Measurements from ENCODE around the gene LTBP3.
A peak's percentile ranks its signal among the peaks of the same experiment; 100 is the strongest.
"Not testable (repeated sequence)": the region's sequence is repeated elsewhere in the genome, so short reads cannot be mapped to it uniquely, and the experiment has no call there.

Gene LTBP3

GRCh38 chr11:65571940-65572339 is 13.8 kb upstream of the LTBP3 start:
- DNase-seq (ENCODE audit: low spot score), result peak; percentile 73

GRCh38 chr11:65571420-65571819 is 13.3 kb upstream of the LTBP3 start:
- no peak for DNase-seq (ENCODE audit: low spot score)

GRCh38 chr11:65569973-65570918 is 12.1 kb upstream of the LTBP3 start, which contains the start of gene ZNRD2:
ZNRD2 (plus strand) TSS chr11:65570477; CDS start chr11:65570492, 15 bp downstream.
- peak; percentile 99 for DNase-seq (ENCODE audit: low spot score)

GRCh38 chr11:65569164-65569972 is 11.2 kb upstream of the LTBP3 start:
- DNase-seq (ENCODE audit: low spot score), result no peak

- DNase-seq (ENCODE audit: low spot score), result no peak
Measured at GRCh38 chr11:65565624-65566453, 7.7 kb upstream of the LTBP3 start.

- not testable (repeated sequence) for DNase-seq (ENCODE audit: low spot score)
Measured at GRCh38 chr11:65564879-65565559, 6.9 kb upstream of the LTBP3 start.

- DNase-seq (ENCODE audit: low spot score), result no peak
Measured at GRCh38 chr11:65563601-65564000, 5.4 kb upstream of the LTBP3 start.

GRCh38 chr11:65562788-65563187 is 4.6 kb upstream of the LTBP3 start:
- DNase-seq (ENCODE audit: low spot score), result no peak

- DNase-seq (ENCODE audit: low spot score), result no peak
Measured at GRCh38 chr11:65562020-65562419, 3.9 kb upstream of the LTBP3 start.

GRCh38 chr11:65560555-65561418 is 2.6 kb upstream of the LTBP3 start:
- DNase-seq (ENCODE audit: low spot score), result peak; percentile 82

GRCh38 chr11:65559951-65560537 is 1.9 kb upstream of the LTBP3 start:
- peak; percentile 99 for DNase-seq (ENCODE audit: low spot score)

- no peak for DNase-seq (ENCODE audit: low spot score)
Measured at GRCh38 chr11:65559535-65559934, 1.4 kb upstream of the LTBP3 start.

GRCh38 chr11:65558930-65559509 is 861 bp upstream of the LTBP3 start:
- no peak for DNase-seq (ENCODE audit: low spot score)

- no peak for DNase-seq (ENCODE audit: low spot score)
Measured at GRCh38 chr11:65557280-65558001, 718 bp downstream of the LTBP3 start.

GRCh38 chr11:65556470-65557279 is 1.5 kb downstream of the LTBP3 start:
- peak; percentile 65 for DNase-seq (ENCODE audit: low spot score)

- peak; percentile 95 for DNase-seq (ENCODE audit: low spot score)
Measured at GRCh38 chr11:65555693-65556231, 2.4 kb downstream of the LTBP3 start.

- DNase-seq (ENCODE audit: low spot score), result no peak
Measured at GRCh38 chr11:65554842-65555430, 3.2 kb downstream of the LTBP3 start.
